Mesodermal cell (in vitro differentiated cells): Measurements from ENCODE around the gene APP. TPM values are rescaled to one million over a fixed set of nuclear protein-coding genes. Genes with fewer than 3 reads are reported as not detected.

Experiments
- H3K27ac ChIP-seq: 2 replicates; pipeline ENCODE4 v1.7.0; 2013; ENCODE audit warnings: mild to moderate bottlenecking, low read depth, low read length, moderate library complexity; ENCODE audit not compliant: severe bottlenecking
- H3K36me3 ChIP-seq: 2 replicates; pipeline ENCODE4 v1.7.1; 2013; ENCODE audit warnings: mild to moderate bottlenecking, low read length, moderate library complexity; ENCODE audit not compliant: control insufficient read depth, insufficient read depth
- H3K4me1 ChIP-seq: one replicate; pipeline ENCODE4 v1.7.1; 2013; ENCODE audit warnings: mild to moderate bottlenecking, low read length; ENCODE audit not compliant: insufficient read depth, control insufficient read depth, poor library complexity, severe bottlenecking
- H3K4me3 ChIP-seq: 2 replicates; pipeline ENCODE4 v1.7.0; 2013; ENCODE audit warnings: low read length, control low read depth, mild to moderate bottlenecking; ENCODE audit not compliant: insufficient read depth, poor library complexity, severe bottlenecking; ENCODE audit errors: extremely low read depth
- H3K9me3 ChIP-seq: 2 replicates; pipeline ENCODE4 v1.7.1; 2013; ENCODE audit warnings: mild to moderate bottlenecking, low read length, moderate library complexity; ENCODE audit not compliant: control insufficient read depth
- WGBS, 2 experiments: methylation state at CpG; one replicate each; pipeline ENCODE4 v1.1.5; 2013; ENCODE audit warnings: missing lambda C conversion rate in 2 of 2; ENCODE audit not compliant: insufficient coverage in 2 of 2; 5-methylcytosine and 5-hydroxymethylcytosine counted together
- polyA plus RNA-seq, 2 experiments: library from polyadenylated mRNA; stranded (reverse); fragments of 50-300 nt; gene quantifications; one replicate each; pipeline ENCODE4 v1.2.3, GENCODE V29; 2013

The APP gene
- polyA plus RNA-seq (2013, experiment 1 of 2) = 546 TPM
- 502 TPM for polyA plus RNA-seq (2013, experiment 2 of 2)

- Histone ChIP-seq H3K36me3 (no peaks in the 10 kb centered on the region), H3K4me3 (peak within 1 kb of the TSS; percentile 92)
- whole genome bisulfite sequencing, 2 experiments = 0% methylated on average over 53 to 56 of the region's 88 CpGs
These were observed at the start of gene APP for GRCh38 chr21:26170471-26171257. TSS of gene APP (minus strand) at chr21:26170770. CDS start at chr21:26170620, 150 bp downstream.

GRCh38 chr21:26212220-26212619 lies 41.6 kb upstream of the APP start:
- 81 to 94% methylated on average over 4 to 9 of the region's 9 CpGs for WGBS, 2 experiments

More at GRCh38 chr21:26170471-26171257, at the start of gene APP:
- H3K4me1 ChIP-seq = peaks cover 17% of the 10 kb centered on the region
- peak within 1 kb of the TSS; percentile 78 for H3K27ac ChIP-seq
- no peaks in the 10 kb centered on the region for H3K9me3 ChIP-seq

GRCh38 chr21:26210614-26211013 lies 40.0 kb upstream of the APP start:
- no peaks in the 10 kb centered on the region for H3K36me3 ChIP-seq
- 83 to 92% methylated on average over 2 of the region's 3 CpGs for WGBS, 2 experiments
- no peak overlapping the region for H3K27ac ChIP-seq
- H3K9me3 ChIP-seq = no peaks in the 10 kb centered on the region
- H3K4me3 ChIP-seq = no peak overlapping the region
- no peaks in the 10 kb centered on the region for H3K4me1 ChIP-seq

More at GRCh38 chr21:26212220-26212619, 41.6 kb upstream of the APP start:
- Histone ChIP-seq H3K4me3 (no peak overlapping the region), H3K27ac (no peak overlapping the region), H3K4me1 (no peaks in the 10 kb centered on the region), H3K9me3 (no peaks in the 10 kb centered on the region), H3K36me3 (no peaks in the 10 kb centered on the region)

GRCh38 chr21:26207021-26207420 lies 36.5 kb upstream of the APP start:
- Histone ChIP-seq H3K4me1 (no peaks in the 10 kb centered on the region), H3K4me3 (no peak overlapping the region), H3K27ac (no peak overlapping the region), H3K36me3 (no peaks in the 10 kb centered on the region), H3K9me3 (no peaks in the 10 kb centered on the region)
- WGBS, 2 experiments = 87 to 93% methylated on average over 3 of the region's 3 CpGs

DNA sequence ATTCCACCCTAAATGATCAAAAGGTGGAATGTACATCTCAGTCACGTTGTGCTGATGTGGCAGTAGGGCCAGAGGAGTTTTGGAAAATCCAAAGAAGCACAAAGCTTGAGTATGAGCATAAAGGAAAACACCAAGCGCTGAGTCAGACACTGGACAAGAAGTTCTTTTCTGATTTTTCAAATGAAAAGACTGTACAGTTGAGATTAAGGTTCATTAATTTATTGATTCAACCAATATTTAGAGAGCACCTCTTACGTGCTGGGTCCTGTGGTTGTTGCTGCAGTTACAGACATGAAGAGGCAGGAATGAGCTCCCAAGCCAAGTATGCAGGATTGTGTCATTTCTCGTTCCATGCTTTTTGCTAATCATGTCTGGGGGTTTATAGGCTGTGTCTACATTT lies 28.9 kb upstream of the APP start:
- Histone ChIP-seq H3K4me1 (no peaks in the 10 kb centered on the region), H3K27ac (no peak overlapping the region), H3K9me3 (no peaks in the 10 kb centered on the region), H3K4me3 (no peak overlapping the region), H3K36me3 (no peaks in the 10 kb centered on the region)
- 88 to 95% methylated on average over 2 of the region's 4 CpGs for WGBS, 2 experiments

GRCh38 chr21:26195708-26196107 lies 25.1 kb upstream of the APP start:
- no peaks in the 10 kb centered on the region for H3K4me1 ChIP-seq
- no peak overlapping the region for H3K4me3 ChIP-seq
- WGBS, 2 experiments = 82 to 84% methylated on average over 2 to 4 of the region's 4 CpGs
- H3K9me3 ChIP-seq = no peaks in the 10 kb centered on the region
- H3K27ac ChIP-seq = no peak overlapping the region
- H3K36me3 ChIP-seq = no peaks in the 10 kb centered on the region

- no peaks in the 10 kb centered on the region for H3K4me1 ChIP-seq
- H3K4me3 ChIP-seq = no peak overlapping the region
- no peak overlapping the region for H3K27ac ChIP-seq
- 91 to 93% methylated on average over 6 of the region's 6 CpGs for WGBS, 2 experiments
- H3K36me3 ChIP-seq = no peaks in the 10 kb centered on the region
- H3K9me3 ChIP-seq = no peaks in the 10 kb centered on the region
These were observed 24.3 kb upstream of the APP start for GRCh38 chr21:26194811-26195251.

GRCh38 chr21:26194326-26194725 lies 23.8 kb upstream of the APP start:
- Histone ChIP-seq H3K36me3 (no peaks in the 10 kb centered on the region), H3K27ac (no peak overlapping the region), H3K4me3 (no peak overlapping the region), H3K9me3 (no peaks in the 10 kb centered on the region), H3K4me1 (no peaks in the 10 kb centered on the region)
- no CpG with 5 or more reads among the region's 3 CpGs for WGBS, 2 experiments

DNA sequence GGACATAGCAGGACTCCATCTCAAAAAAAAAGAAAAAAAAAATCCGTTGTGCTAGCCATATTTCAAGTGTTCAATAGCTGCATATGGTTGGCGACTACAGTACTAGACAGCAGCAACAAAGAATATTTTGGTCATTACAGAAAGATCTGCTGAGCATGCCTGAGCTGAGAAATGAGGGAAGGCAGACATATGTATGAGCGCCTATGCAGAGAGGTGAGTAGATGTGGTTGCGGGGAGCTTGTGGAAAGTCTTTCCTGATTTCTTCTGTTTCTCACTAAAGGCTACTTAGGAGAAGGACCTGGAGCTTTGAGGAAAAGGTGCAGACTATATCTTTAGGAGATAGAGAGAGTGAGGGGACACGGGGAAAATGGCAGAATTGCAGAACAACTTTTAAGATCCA lies 21.0 kb upstream of the APP start:
- H3K4me1 ChIP-seq = no peaks in the 10 kb centered on the region
- no peak overlapping the region for H3K4me3 ChIP-seq
- H3K27ac ChIP-seq = no peak overlapping the region
- H3K9me3 ChIP-seq = no peaks in the 10 kb centered on the region
- WGBS, 2 experiments = 89 to 95% methylated on average over 4 to 5 of the region's 5 CpGs
- H3K36me3 ChIP-seq = no peaks in the 10 kb centered on the region

GRCh38 chr21:26188422-26188821 lies 17.9 kb upstream of the APP start:
- no peaks in the 10 kb centered on the region for H3K36me3 ChIP-seq
- no peak overlapping the region for H3K4me3 ChIP-seq
- WGBS, 2 experiments = 94 to 96% methylated on average over 3 to 5 of the region's 5 CpGs

DNA sequence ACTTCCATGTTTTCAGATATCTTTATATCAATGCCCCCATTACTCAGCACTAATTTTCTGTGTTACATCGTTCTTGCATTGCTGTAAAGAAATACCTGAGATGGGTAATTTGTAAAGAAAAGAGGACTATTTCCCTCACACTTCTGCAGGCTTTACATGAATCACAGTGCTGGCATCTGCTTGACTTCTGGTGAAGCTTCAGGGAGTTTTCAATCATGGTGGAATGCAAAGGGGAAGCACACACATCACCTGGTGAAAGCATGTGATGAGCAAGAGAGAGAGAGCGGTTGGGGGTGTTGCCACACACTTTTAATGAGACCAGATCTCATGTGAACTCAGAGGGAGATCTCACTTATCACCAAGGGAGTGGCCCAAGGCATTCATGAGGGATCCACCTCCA lies 14.9 kb upstream of the APP start:
- H3K9me3 ChIP-seq = peaks cover 3% of the 10 kb centered on the region
- 80% methylated on average over 1 of the region's 2 CpGs; no CpG with 5 or more reads in 1 of the 2 experiments for WGBS, 2 experiments
- no peak overlapping the region for H3K27ac ChIP-seq
- no peak overlapping the region for H3K4me3 ChIP-seq
- H3K4me1 ChIP-seq = no peaks in the 10 kb centered on the region
- no peaks in the 10 kb centered on the region for H3K36me3 ChIP-seq

More at GRCh38 chr21:26188422-26188821, 17.9 kb upstream of the APP start:
- Histone ChIP-seq H3K9me3 (peaks cover 1% of the 10 kb centered on the region), H3K27ac (no peak overlapping the region), H3K4me1 (no peaks in the 10 kb centered on the region)
